ENCODE measurements around the gene GALNT8. TPM values are rescaled to one million over a fixed set of nuclear protein-coding genes. Genes with fewer than 3 reads are reported as not detected.

The GALNT8 gene
- total and polyA plus RNA-seq, 4 donors: 0.09 to 1.3 (median 0.35) TPM

- H3K27me3 ChIP-seq (ENCODE audit: control insufficient read depth in 3 of 3, insufficient read depth in 3 of 3, low read length in 2 of 3): peaks cover 8 to 49% (median 27%) of the 10 kb centered on the region in 3 donors
- peaks cover 0 to 13% (median 3%) of the 10 kb centered on the region in 5 donors for H3K4me1 ChIP-seq (ENCODE audit: control insufficient read depth in 5 of 5, insufficient read depth in 5 of 5, low read length in 5 of 5)
- TF ChIP-seq CTCF (IDR thresholded peaks at IDR 0.05; ENCODE audit: control extremely low read depth, extremely low read depth): no peak
- peaks cover 0 to 6% (median 0%) of the 10 kb centered on the region in 4 donors for H3K9me3 ChIP-seq (ENCODE audit: control insufficient read depth in 4 of 4, insufficient read depth in 3 of 4, low read length in 3 of 4)
- ATAC-seq (ENCODE audit: insufficient read depth, low FRiP score) (no peak), DNase-seq (no peak)
- 29% methylated on average over 34 of the region's 34 CpGs for WGBS, 2 donors
- no peak overlapping the region for H3K4me3 ChIP-seq
- no peak overlapping the region for H3K27ac ChIP-seq (ENCODE audit: low read depth in 1 of 2, low read length in 1 of 2)
- no peaks in the 10 kb centered on the region for H3K36me3 ChIP-seq (ENCODE audit: control insufficient read depth in 4 of 4, insufficient read depth in 4 of 4, low read length in 4 of 4)
- H3K9ac ChIP-seq (ENCODE audit: insufficient read depth in 1 of 2, low read length in 2 of 2): no peak overlapping the region
Measured at GRCh38 chr12:4810219-4810671, 90.0 kb downstream of the GALNT8 start.

- Histone ChIP-seq H3K27me3 (ENCODE audit: control insufficient read depth in 3 of 3, insufficient read depth in 3 of 3, low read length in 2 of 3) (peaks cover 8 to 30% (median 22%) of the 10 kb centered on the region in 3 donors), H3K36me3 (ENCODE audit: control insufficient read depth in 4 of 4, insufficient read depth in 4 of 4, low read length in 4 of 4) (no peaks in the 10 kb centered on the region), H3K9ac (ENCODE audit: insufficient read depth in 1 of 2, low read length in 2 of 2) (no peak overlapping the region), H3K27ac (ENCODE audit: low read depth in 1 of 2, low read length in 1 of 2) (no peak overlapping the region), H3K4me3 (no peak overlapping the region), H3K4me1 (ENCODE audit: control insufficient read depth in 5 of 5, insufficient read depth in 5 of 5, low read length in 5 of 5) (peaks cover 0 to 13% (median 3%) of the 10 kb centered on the region in 5 donors), H3K9me3 (ENCODE audit: control insufficient read depth in 4 of 4, insufficient read depth in 3 of 4, low read length in 3 of 4) (peaks cover 0 to 6% (median 0%) of the 10 kb centered on the region in 4 donors)
- ATAC-seq (ENCODE audit: insufficient read depth, low FRiP score) (no peak), DNase-seq (no peak)
- 86 to 88% methylated on average over 4 of the region's 4 CpGs for WGBS, 2 donors
- no peak for TF ChIP-seq CTCF (IDR thresholded peaks at IDR 0.05; ENCODE audit: control extremely low read depth, extremely low read depth)
Measured at GRCh38 chr12:4812624-4813327, 92.6 kb downstream of the GALNT8 start.

GRCh38 chr12:4813741-4814140 lies 93.5 kb downstream of the GALNT8 start:
- H3K9ac ChIP-seq (ENCODE audit: insufficient read depth in 1 of 2, low read length in 2 of 2): no peak overlapping the region
- no peak for DNase-seq
- no peak overlapping the region for H3K4me3 ChIP-seq
- ATAC-seq (ENCODE audit: insufficient read depth, low FRiP score): no peak
- H3K36me3 ChIP-seq (ENCODE audit: control insufficient read depth in 4 of 4, insufficient read depth in 4 of 4, low read length in 4 of 4): no peaks in the 10 kb centered on the region
- no peak overlapping the region for H3K27ac ChIP-seq (ENCODE audit: low read depth in 1 of 2, low read length in 1 of 2)
- H3K9me3 ChIP-seq (ENCODE audit: control insufficient read depth in 4 of 4, insufficient read depth in 3 of 4, low read length in 3 of 4): peaks cover 0 to 6% (median 0%) of the 10 kb centered on the region in 4 donors
- H3K27me3 ChIP-seq (ENCODE audit: control insufficient read depth in 3 of 3, insufficient read depth in 3 of 3, low read length in 2 of 3): peaks cover 8 to 30% (median 15%) of the 10 kb centered on the region in 3 donors
- TF ChIP-seq CTCF (IDR thresholded peaks at IDR 0.05; ENCODE audit: control extremely low read depth, extremely low read depth): no peak
- 81 to 82% methylated on average over 5 of the region's 5 CpGs for WGBS, 2 donors
- peaks cover 0 to 13% (median 3%) of the 10 kb centered on the region in 5 donors for H3K4me1 ChIP-seq (ENCODE audit: control insufficient read depth in 5 of 5, insufficient read depth in 5 of 5, low read length in 5 of 5)
